ENCODE results near the gene TICAM1. TPM values are rescaled to one million over a fixed set of nuclear protein-coding genes. Genes with fewer than 3 reads are reported as not detected.

Gene TICAM1
- total and polyA plus RNA-seq, 2 of the 13 experiments (the other 11 are each of a cell fraction or from before 2014, with no cell fraction given): 0.33 to 0.95 TPM

DNA sequence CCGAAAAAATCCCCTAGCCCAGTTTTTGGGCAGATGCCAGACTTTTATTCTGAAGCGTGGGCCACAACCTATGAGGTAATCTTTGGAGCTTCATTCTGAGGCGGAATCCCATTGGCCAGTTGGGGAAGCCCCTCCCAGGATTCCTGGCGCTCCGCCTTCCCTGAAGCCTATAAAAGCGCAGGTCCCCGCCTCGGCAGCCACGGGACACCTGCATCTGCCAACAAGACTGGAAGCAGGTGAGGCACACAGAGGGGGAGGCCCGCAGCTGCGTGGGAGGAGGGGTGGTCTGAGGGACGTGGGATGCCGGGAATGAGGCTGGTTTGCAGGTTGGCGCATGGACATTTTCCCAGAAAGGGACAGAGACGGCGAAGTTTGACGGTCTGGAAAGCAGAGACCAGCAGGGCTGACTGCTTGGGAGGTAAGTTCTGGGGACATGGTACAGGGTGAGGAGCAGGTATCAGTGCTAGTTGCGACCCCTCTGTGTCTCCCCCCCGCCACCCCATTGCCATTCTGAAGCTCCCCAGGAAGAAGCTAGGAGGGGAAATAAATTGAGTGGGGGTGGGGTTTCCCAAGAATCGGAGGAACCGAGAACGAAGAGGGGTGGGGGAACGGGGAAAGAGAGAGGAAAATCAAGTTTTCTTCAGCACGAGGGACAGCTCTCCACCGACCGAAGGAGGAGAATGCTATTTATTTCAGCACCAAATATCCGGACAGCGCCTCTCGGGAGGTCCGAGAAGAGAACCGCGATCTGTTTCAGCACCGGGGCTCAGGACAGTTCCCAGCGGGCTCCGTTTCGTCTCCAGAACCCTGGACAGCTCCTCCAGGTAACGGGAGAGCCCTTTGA, 62.4 kb downstream of the TICAM1 start (continued):
- TF ChIP-seq, protein P1, sequence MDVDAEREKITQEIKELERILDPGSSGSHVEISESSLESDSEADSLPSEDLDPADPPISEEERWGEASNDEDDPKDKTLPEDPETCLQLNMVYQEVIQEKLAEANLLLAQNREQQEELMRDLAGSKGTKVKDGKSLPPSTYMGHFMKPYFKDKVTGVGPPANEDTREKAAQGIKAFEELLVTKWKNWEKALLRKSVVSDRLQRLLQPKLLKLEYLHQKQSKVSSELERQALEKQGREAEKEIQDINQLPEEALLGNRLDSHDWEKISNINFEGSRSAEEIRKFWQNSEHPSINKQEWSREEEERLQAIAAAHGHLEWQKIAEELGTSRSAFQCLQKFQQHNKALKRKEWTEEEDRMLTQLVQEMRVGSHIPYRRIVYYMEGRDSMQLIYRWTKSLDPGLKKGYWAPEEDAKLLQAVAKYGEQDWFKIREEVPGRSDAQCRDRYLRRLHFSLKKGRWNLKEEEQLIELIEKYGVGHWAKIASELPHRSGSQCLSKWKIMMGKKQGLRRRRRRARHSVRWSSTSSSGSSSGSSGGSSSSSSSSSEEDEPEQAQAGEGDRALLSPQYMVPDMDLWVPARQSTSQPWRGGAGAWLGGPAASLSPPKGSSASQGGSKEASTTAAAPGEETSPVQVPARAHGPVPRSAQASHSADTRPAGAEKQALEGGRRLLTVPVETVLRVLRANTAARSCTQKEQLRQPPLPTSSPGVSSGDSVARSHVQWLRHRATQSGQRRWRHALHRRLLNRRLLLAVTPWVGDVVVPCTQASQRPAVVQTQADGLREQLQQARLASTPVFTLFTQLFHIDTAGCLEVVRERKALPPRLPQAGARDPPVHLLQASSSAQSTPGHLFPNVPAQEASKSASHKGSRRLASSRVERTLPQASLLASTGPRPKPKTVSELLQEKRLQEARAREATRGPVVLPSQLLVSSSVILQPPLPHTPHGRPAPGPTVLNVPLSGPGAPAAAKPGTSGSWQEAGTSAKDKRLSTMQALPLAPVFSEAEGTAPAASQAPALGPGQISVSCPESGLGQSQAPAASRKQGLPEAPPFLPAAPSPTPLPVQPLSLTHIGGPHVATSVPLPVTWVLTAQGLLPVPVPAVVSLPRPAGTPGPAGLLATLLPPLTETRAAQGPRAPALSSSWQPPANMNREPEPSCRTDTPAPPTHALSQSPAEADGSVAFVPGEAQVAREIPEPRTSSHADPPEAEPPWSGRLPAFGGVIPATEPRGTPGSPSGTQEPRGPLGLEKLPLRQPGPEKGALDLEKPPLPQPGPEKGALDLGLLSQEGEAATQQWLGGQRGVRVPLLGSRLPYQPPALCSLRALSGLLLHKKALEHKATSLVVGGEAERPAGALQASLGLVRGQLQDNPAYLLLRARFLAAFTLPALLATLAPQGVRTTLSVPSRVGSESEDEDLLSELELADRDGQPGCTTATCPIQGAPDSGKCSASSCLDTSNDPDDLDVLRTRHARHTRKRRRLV (CRISPR knock-in tag; IDR thresholded peaks at IDR 0.05): peak; percentile 99
- TF ChIP-seq MBNL3 (CRISPR knock-in tag; conservative IDR thresholded peaks at IDR 0.05): peak; percentile 99
- peak; percentile 92 for TF ChIP-seq ZFY (CRISPR knock-in tag; IDR thresholded peaks at IDR 0.05)
- peak; percentile 99 for TF ChIP-seq ZZZ3 (CRISPR knock-in tag; IDR thresholded peaks at IDR 0.05; ENCODE audit: borderline replicate concordance)
- TF ChIP-seq, protein P2, sequence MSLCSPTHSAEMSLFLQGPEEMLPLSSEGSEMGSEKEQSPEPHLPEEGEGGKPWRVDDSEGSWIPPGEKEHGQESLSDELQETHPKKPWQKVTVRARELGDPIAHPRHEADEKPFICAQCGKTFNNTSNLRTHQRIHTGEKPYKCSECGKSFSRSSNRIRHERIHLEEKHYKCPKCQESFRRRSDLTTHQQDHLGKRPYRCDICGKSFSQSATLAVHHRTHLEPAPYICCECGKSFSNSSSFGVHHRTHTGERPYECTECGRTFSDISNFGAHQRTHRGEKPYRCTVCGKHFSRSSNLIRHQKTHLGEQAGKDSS (CRISPR knock-in tag; IDR thresholded peaks at IDR 0.05; ENCODE audit: borderline replicate concordance, low read depth): peak; percentile 100
- TF ChIP-seq ZNF670 (CRISPR knock-in tag; IDR thresholded peaks at IDR 0.05; ENCODE audit: borderline replicate concordance): peak; percentile 100
- TF ChIP-seq CENPT (CRISPR knock-in tag; IDR thresholded peaks at IDR 0.05; ENCODE audit: low read depth): peak; percentile 100
- TF ChIP-seq ZNF556 (CRISPR knock-in tag; IDR thresholded peaks at IDR 0.05; ENCODE audit: borderline replicate concordance): peak; percentile 100
- TF ChIP-seq ZNF883 (CRISPR knock-in tag; IDR thresholded peaks at IDR 0.05; ENCODE audit: not compliant biosample characterization): peak; percentile 100
- TF ChIP-seq ZNF781 (CRISPR knock-in tag; IDR thresholded peaks at IDR 0.05; ENCODE audit: borderline replicate concordance, not compliant biosample characterization): peak; percentile 100
- TF ChIP-seq ZNF780A (CRISPR knock-in tag; IDR thresholded peaks at IDR 0.05): peak; percentile 100
- TF ChIP-seq ZNF205 (CRISPR knock-in tag; IDR thresholded peaks at IDR 0.05): peak; percentile 100
- TF ChIP-seq, protein P3, sequence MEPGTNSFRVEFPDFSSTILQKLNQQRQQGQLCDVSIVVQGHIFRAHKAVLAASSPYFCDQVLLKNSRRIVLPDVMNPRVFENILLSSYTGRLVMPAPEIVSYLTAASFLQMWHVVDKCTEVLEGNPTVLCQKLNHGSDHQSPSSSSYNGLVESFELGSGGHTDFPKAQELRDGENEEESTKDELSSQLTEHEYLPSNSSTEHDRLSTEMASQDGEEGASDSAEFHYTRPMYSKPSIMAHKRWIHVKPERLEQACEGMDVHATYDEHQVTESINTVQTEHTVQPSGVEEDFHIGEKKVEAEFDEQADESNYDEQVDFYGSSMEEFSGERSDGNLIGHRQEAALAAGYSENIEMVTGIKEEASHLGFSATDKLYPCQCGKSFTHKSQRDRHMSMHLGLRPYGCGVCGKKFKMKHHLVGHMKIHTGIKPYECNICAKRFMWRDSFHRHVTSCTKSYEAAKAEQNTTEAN (CRISPR knock-in tag; conservative IDR thresholded peaks at IDR 0.05): peak; percentile 100
- peak; percentile 100 for TF ChIP-seq FOXC1 (CRISPR knock-in tag; IDR thresholded peaks at IDR 0.05; ENCODE audit: borderline replicate concordance)
- TF ChIP-seq ZNF121 (CRISPR knock-in tag; IDR thresholded peaks at IDR 0.05): peak; percentile 94
- TF ChIP-seq DMAP1 (CRISPR knock-in tag; IDR thresholded peaks at IDR 0.05): peak; percentile 95
- peak; percentile 91 for TF ChIP-seq NR2F6 (IDR thresholded peaks at IDR 0.05)
- peak; percentile 98 for TF ChIP-seq NR2F6 (CRISPR knock-in tag; IDR thresholded peaks at IDR 0.05)
- TF ChIP-seq SAFB2 (CRISPR knock-in tag; IDR thresholded peaks at IDR 0.05; ENCODE audit: borderline replicate concordance, low read depth): peak; percentile 100
- peak; percentile 100 for TF ChIP-seq KLF6 (CRISPR knock-in tag; IDR thresholded peaks at IDR 0.05)
- peak; percentile 74 for TF ChIP-seq SP2 (CRISPR knock-in tag; IDR thresholded peaks at IDR 0.05)

Data from HepG2 (cell line).